Measurements from ENCODE around the gene P2RY6. TPM values are rescaled to one million over a fixed set of nuclear protein-coding genes. Genes with fewer than 3 reads are reported as not detected.

Gene P2RY6
- total RNA-seq, 2 experiments from 2014 or later: not detected

Other genes starting within 250 kb of the P2RY6 start
- 10 to 100 TPM; 52.8 to 57.2 TPM for gene FCHSD2, start 130.0 kb upstream of the P2RY6 start, total RNA-seq
- gene P2RY2, start 54.1 kb upstream of the P2RY6 start, total RNA-seq: not detected
- not detected for gene ARHGEF17, start 35.9 kb downstream of the P2RY6 start, total RNA-seq
- 10 to 100 TPM; 22.0 to 24.6 TPM for gene RELT, start 104.1 kb downstream of the P2RY6 start, total RNA-seq

Measured in activated CD4-positive, alpha-beta T cell treated with anti-CD3 and anti-CD28 coated beads, Interleukin-2, amount 10 ng/mL, durations not matched to agents 7 days and 5 days (primary cell).